Gastrocnemius medialis (tissue), 4 donors: Measurements from ENCODE around the gene ERCC6L2. TPM values are rescaled to one million over a fixed set of nuclear protein-coding genes. Genes with fewer than 3 reads are reported as not detected.

ENCODE experiments used
- ATAC-seq, 2 donors: fragments of 150-250 bp; one replicate each; pipeline ENCODE4 v1.9.1; 2016
- DNase-seq, 2 donors: peaks; one replicate each; pipeline ENCODE4 v3.0.0-alpha.2; 2019
- H3K27ac ChIP-seq, 4 donors: fragments of 200-600 bp; sonication (generic); 1 replicate in 1 of 4; 2 replicates in 3 of 4; pipeline ENCODE4 v1.5.1; 2016 to 2018; ENCODE audit warnings: mild to moderate bottlenecking in 2 of 4, moderate library complexity in 1 of 4
- H3K27me3 ChIP-seq, 3 donors: fragments of 200-600 bp; sonication (generic) in 2 of 3; 1 replicate in 1 of 3; 2 replicates in 2 of 3; pipeline versions ENCODE4 v1.5.1 to v1.6.0; 2016 to 2019; ENCODE audit warnings: mild to moderate bottlenecking in 1 of 3, moderate library complexity in 1 of 3
- H3K36me3 ChIP-seq, 2 donors: fragments of 200-600 bp; sonication (generic) in 1 of 2; one replicate each; pipeline ENCODE4 v1.5.1; 2017 to 2018
- H3K4me1 ChIP-seq, 2 donors: fragments of 200-600 bp; sonication (generic) in 1 of 2; one replicate each; pipeline ENCODE4 v1.5.1; 2016 to 2017; ENCODE audit warnings: mild to moderate bottlenecking in 2 of 2
- H3K4me3 ChIP-seq, 4 donors: fragments of 200-600 bp; sonication (generic) in 3 of 4; 1 replicate in 1 of 4; 2 replicates in 3 of 4; pipeline ENCODE4 v1.5.1; 2016 to 2019; ENCODE audit warnings: mild to moderate bottlenecking in 2 of 4
- H3K9me3 ChIP-seq, 3 donors: fragments of 200-600 bp; sonication (generic) in 2 of 3; 1 replicate in 1 of 3; 2 replicates in 2 of 3; pipeline ENCODE4 v1.5.1; 2016 to 2019
- CTCF ChIP-seq, 5 experiments: fragments of 450-650 bp in 3 of 5; fragments of 200-600 bp in 2 of 5; sonication (generic) in 2 of 5; IDR thresholded peaks in 4 of 5; conservative IDR thresholded peaks in 1 of 5; 1 replicate in 4 of 5; 2 replicates in 1 of 5; pipeline ENCODE4 v1.5.1; 2016 to 2019; ENCODE audit warnings: antibody characterized with exemption in 5 of 5, mild to moderate bottlenecking in 3 of 5, moderate library complexity in 3 of 5
- POLR2A ChIP-seq, 2 donors: fragments of 450-650 bp; IDR thresholded peaks; one replicate each; pipeline ENCODE4 v1.6.1; 2017; ENCODE audit warnings: antibody characterized with exemption in 2 of 2, mild to moderate bottlenecking in 2 of 2, moderate library complexity in 2 of 2
- in situ Hi-C, 4 donors: fragments of 200-750 bp; cut with MboI; loops; one replicate each; pipeline versions ENCODE4 v1.15.0 to v1.8.0; 2017; ENCODE audit warnings: low sequenced_read_pairs in 4 of 4
- intact Hi-C: fragments of 100-400 bp; cut with DNase I; formaldehyde crosslinking; loops from one replicate; pipeline ENCODE4 v1.15.1; 2023; ENCODE audit warnings: low total_unique reads
- total RNA-seq, 4 donors: library from RNA; depleted of rRNA; stranded (reverse); fragments of >200 nt; gene quantifications; one replicate each; pipeline versions ENCODE4 v1.1.0 to v1.2.3, GENCODE V29; 2016

ERCC6L2 gene
- total RNA-seq, 4 donors from 2014 or later: 24.2 to 46.2 (median 35.9) TPM

- intact Hi-C loops: no loop called here
- DNase-seq (no peak), ATAC-seq (no peak)
- Histone ChIP-seq H3K4me1 (no peaks in the 10 kb centered on the region), H3K9me3 (no peaks in the 10 kb centered on the region), H3K27me3 (no peaks in the 10 kb centered on the region), H3K4me3 (no peak overlapping the region), H3K27ac (no peak overlapping the region), H3K36me3 (peaks cover 0 to 24% of the 10 kb centered on the region in 2 donors)
- TF ChIP-seq POLR2A (IDR thresholded peaks at IDR 0.05) (no peak), CTCF (IDR thresholded peaks at IDR 0.05 in 4 of 5, conservative IDR thresholded peaks at IDR 0.05 in 1 of 5) (no peak)
- in situ Hi-C loops: no loop called here
Observed at GRCh38 chr9:95953986-95954385, 78.5 kb downstream of the ERCC6L2 start.

GRCh38 chr9:95954940-95955339 lies 79.4 kb downstream of the ERCC6L2 start:
- Histone ChIP-seq H3K36me3 (peaks cover 0 to 23% of the 10 kb centered on the region in 2 donors), H3K27me3 (no peaks in the 10 kb centered on the region), H3K4me1 (no peaks in the 10 kb centered on the region), H3K27ac (no peak overlapping the region), H3K9me3 (no peaks in the 10 kb centered on the region), H3K4me3 (no peak overlapping the region)
- DNase-seq (no peak), ATAC-seq (no peak)
- intact Hi-C loops: no loop called here
- in situ Hi-C loops: no loop called here
- no peak for TF ChIP-seq POLR2A (IDR thresholded peaks at IDR 0.05)

- no peaks in the 10 kb centered on the region for H3K4me1 ChIP-seq
- TF ChIP-seq CTCF (IDR thresholded peaks at IDR 0.05 in 4 of 5, conservative IDR thresholded peaks at IDR 0.05 in 1 of 5): no peak
- TF ChIP-seq POLR2A (IDR thresholded peaks at IDR 0.05): no peak
- no peaks in the 10 kb centered on the region for H3K27me3 ChIP-seq
- H3K4me3 ChIP-seq: no peak overlapping the region
- ATAC-seq: no peak
- no peaks in the 10 kb centered on the region for H3K36me3 ChIP-seq
- in situ Hi-C loops: no loop called here
- no peaks in the 10 kb centered on the region for H3K9me3 ChIP-seq
- intact Hi-C loops: no loop called here
- no peak for DNase-seq
- no peak overlapping the region for H3K27ac ChIP-seq
Observed at GRCh38 chr9:95962936-95963335, 87.4 kb downstream of the ERCC6L2 start.

GRCh38 chr9:95963659-95964058 lies 88.2 kb downstream of the ERCC6L2 start:
- in situ Hi-C loops: no loop called here
- DNase-seq (no peak), ATAC-seq (no peak)
- Histone ChIP-seq H3K27me3 (no peaks in the 10 kb centered on the region), H3K9me3 (no peaks in the 10 kb centered on the region), H3K27ac (no peak overlapping the region), H3K4me3 (no peak overlapping the region), H3K36me3 (no peaks in the 10 kb centered on the region), H3K4me1 (no peaks in the 10 kb centered on the region)
- TF ChIP-seq POLR2A (IDR thresholded peaks at IDR 0.05) (no peak), CTCF (IDR thresholded peaks at IDR 0.05 in 4 of 5, conservative IDR thresholded peaks at IDR 0.05 in 1 of 5) (no peak)
- intact Hi-C loops: no loop called here

- H3K27ac ChIP-seq: no peak overlapping the region
- no peak for ATAC-seq
- H3K36me3 ChIP-seq: peaks cover 0 to 7% of the 10 kb centered on the region in 2 donors
- H3K4me1 ChIP-seq: no peaks in the 10 kb centered on the region
- in situ Hi-C loops: no loop called here
- H3K4me3 ChIP-seq: no peak overlapping the region
- TF ChIP-seq POLR2A (IDR thresholded peaks at IDR 0.05) (no peak), CTCF (IDR thresholded peaks at IDR 0.05 in 4 of 5, conservative IDR thresholded peaks at IDR 0.05 in 1 of 5) (no peak)
- H3K9me3 ChIP-seq: no peaks in the 10 kb centered on the region
- intact Hi-C loops: no loop called here
- H3K27me3 ChIP-seq: no peaks in the 10 kb centered on the region
- DNase-seq: no peak
Observed at GRCh38 chr9:95966306-95966705, 90.8 kb downstream of the ERCC6L2 start.
